ENCODE data around the gene SGMS1. TPM values are rescaled to one million over a fixed set of nuclear protein-coding genes. Genes with fewer than 3 reads are reported as not detected.

Gene SGMS1
- total and polyA plus RNA-seq, 2 donors (not counting 1 experiment from before 2014, with no cell fraction given), result 10.0 to 43.5 TPM

GRCh38 chr10:50624413-50624865 lies 683 bp upstream of the SGMS1 start:
- H3K9me3 Mint-ChIP-seq (ENCODE audit: insufficient read depth), result no peaks in the 10 kb centered on the region
- Histone ChIP-seq H3K4me3 (ENCODE audit: control extremely low read depth in 1 of 5, extremely low read depth in 1 of 5, insufficient read depth in 1 of 5, low read depth in 2 of 5, low read length in 4 of 5) (peak overlapping the region; percentile 62 to 98 (median 96)), H3K27ac (ENCODE audit: low read length in 2 of 2) (peak overlapping the region; percentile 99 to 100), H3K79me2 (ENCODE audit: control insufficient read depth, insufficient read depth, low read length) (peaks cover 18% of the 10 kb centered on the region), H3K4me2 (replicated peaks; ENCODE audit: low read depth, low read length, poor library complexity, severe bottlenecking) (peak overlapping the region; percentile 91), H2AFZ (ENCODE audit: insufficient read depth, low read depth, low read length, poor library complexity, severe bottlenecking) (peak overlapping the region; percentile 96), H3K9me3 (ENCODE audit: control extremely low read depth in 1 of 3, control insufficient read depth in 2 of 3, insufficient read depth in 1 of 3, low read length in 2 of 3) (no peaks in the 10 kb centered on the region), H3K27me3 (replicated peaks in 1 of 4; ENCODE audit: control extremely low read depth in 1 of 4, control insufficient read depth in 3 of 4, insufficient read depth in 4 of 4, low read length in 3 of 4) (no peaks in the 10 kb centered on the region), H3K36me3 (replicated peaks in 1 of 2; ENCODE audit: control extremely low read depth in 1 of 2, control insufficient read depth in 1 of 2, extremely low read depth in 1 of 2, insufficient read depth in 2 of 2, low read length in 1 of 2) (peaks cover 0 to 5% of the 10 kb centered on the region in 2 experiments), H3K9ac (ENCODE audit: low read length) (peak overlapping the region; percentile 99), H3K4me1 (ENCODE audit: control insufficient read depth in 2 of 2, insufficient read depth in 2 of 2, low read length in 2 of 2) (peaks cover 21 to 23% of the 10 kb centered on the region in 2 donors), H4K20me1 (ENCODE audit: control insufficient read depth, insufficient read depth, low read length, poor library complexity, severe bottlenecking) (no peaks in the 10 kb centered on the region)
- 1% methylated on average over 46 of the region's 46 CpGs for WGBS (ENCODE audit: insufficient coverage)
- TF ChIP-seq EZH2 (IDR thresholded peaks at IDR 0.05; ENCODE audit: borderline replicate concordance, insufficient read depth, low read depth, low read length, poor library complexity, severe bottlenecking) (no peak), CTCF (IDR thresholded peaks at IDR 0.05) (no peak)
- H3K4me1 Mint-ChIP-seq, result peaks cover 32% of the 10 kb centered on the region
- H3K4me3 Mint-ChIP-seq, result peak overlapping the region; percentile 98
- peak; percentile 98 for DNase-seq
- peak overlapping the region; percentile 99 for H3K27ac Mint-ChIP-seq
- no peaks in the 10 kb centered on the region for H3K27me3 Mint-ChIP-seq
- ChIA-PET CTCF (interaction anchor here (0.6 to 1.1 kb wide), 3 partner anchors 9 to 395 kb away, joined by 3 to 4 read pairs (median 3); no protein-coding TSS in a partner anchor), POLR2A (interaction anchor here (0.7 to 1.5 kb wide), 6 partner anchors 11 to 557 kb away, joined by 3 to 7 read pairs (median 3); partner anchors contain the start of gene WASHC2A)
- intact Hi-C loops (cut with micrococcal nuclease), result loop anchor here (1.0 to 10.0 kb wide), 8 partner anchors 28 to 1952 kb away; partner anchors contain the start of genes CSTF2T and ERCC6
- ATAC-seq (ENCODE audit: low read depth), result peak; percentile 61
